HepG2 (cell line): ENCODE measurements around the gene SIRT7. TPM values are rescaled to one million over a fixed set of nuclear protein-coding genes. Genes with fewer than 3 reads are reported as not detected.

ENCODE experiments used
- DMAP1 ChIP-seq: IDR thresholded peaks from 2 replicates; pipeline ENCODE4 v1.6.1; 2016
- HMG20A ChIP-seq: IDR thresholded peaks from 2 replicates; pipeline ENCODE4 v1.6.1; 2016; ENCODE audit warnings: borderline replicate concordance
- SP140L ChIP-seq: sonication (generic); formaldehyde crosslinking; IDR thresholded peaks from 2 replicates; pipeline ENCODE4 v1.4.0; 2020; ENCODE audit warnings: missing genetic modification reagents, borderline replicate concordance
- ZNF235 ChIP-seq: sonication (generic); formaldehyde crosslinking; IDR thresholded peaks from 2 replicates; pipeline ENCODE4 v1.8.1; 2023; ENCODE audit warnings: mild to moderate bottlenecking, missing genetic modification reagents, borderline replicate concordance
- ZNF556 ChIP-seq: sonication (generic); formaldehyde crosslinking; IDR thresholded peaks from 2 replicates; pipeline ENCODE4 v1.4.0; 2020; ENCODE audit warnings: mild to moderate bottlenecking, missing genetic modification reagents, borderline replicate concordance
- ZNF776 ChIP-seq: sonication (generic); formaldehyde crosslinking; IDR thresholded peaks from 2 replicates; pipeline ENCODE4 v1.4.0; 2020; ENCODE audit warnings: mild to moderate bottlenecking, missing genetic modification reagents
- polyA plus RNA-seq, 8 experiments: library from polyadenylated mRNA; depleted of rRNA in 3 of 8; stranded (reverse) in 7 of 8; unstranded in 1 of 8; fragments of >200 nt; fragmentation: Illumina TruSeq in 4 of 8; extraction: Trizol in 4 of 8; gene quantifications; 2 replicates each; pipeline versions ENCODE4 v1.2.1 to v1.2.3, GENCODE V29; 2011 to 2016; ENCODE audit warnings: low read depth in 4 of 8, missing spikeins in 1 of 8, mixed read lengths in 1 of 8; ENCODE audit not compliant: insufficient read depth in 1 of 8
- total RNA-seq, 5 experiments: library from RNA; depleted of rRNA; stranded (reverse); fragments of >200 nt; fragmentation: Illumina TruSeq; extraction: Trizol; gene quantifications; 2 replicates each; pipeline ENCODE4 v1.2.3, GENCODE V29; 2016; ENCODE audit warnings: low read depth in 1 of 5
- TF ChIP-seq, protein P1 (sequence below): sonication (generic); formaldehyde crosslinking; IDR thresholded peaks from 2 replicates; pipeline ENCODE4 v1.8.0; 2022; ENCODE audit warnings: mild to moderate bottlenecking, missing genetic modification reagents; ENCODE audit not compliant: insufficient replicate concordance
- TF ChIP-seq, protein P2 (sequence below): sonication (generic); formaldehyde crosslinking; conservative IDR thresholded peaks from 2 replicates; pipeline ENCODE4 v1.4.0; 2020; ENCODE audit warnings: missing genetic modification reagents
- TF ChIP-seq, protein P3 (sequence below): sonication (generic); formaldehyde crosslinking; IDR thresholded peaks from 2 replicates; pipeline ENCODE4 v1.4.0; 2020; ENCODE audit warnings: missing genetic modification reagents
- TF ChIP-seq, protein P4 (sequence below): sonication (generic); formaldehyde crosslinking; IDR thresholded peaks from 2 replicates; pipeline ENCODE4 v1.8.0; 2022; ENCODE audit warnings: mild to moderate bottlenecking, missing genetic modification reagents

The SIRT7 gene
- total and polyA plus RNA-seq, 2 of the 13 experiments (the other 11 are each of a cell fraction or from before 2014, with no cell fraction given) = 8.3 to 24.8 TPM

DNA sequence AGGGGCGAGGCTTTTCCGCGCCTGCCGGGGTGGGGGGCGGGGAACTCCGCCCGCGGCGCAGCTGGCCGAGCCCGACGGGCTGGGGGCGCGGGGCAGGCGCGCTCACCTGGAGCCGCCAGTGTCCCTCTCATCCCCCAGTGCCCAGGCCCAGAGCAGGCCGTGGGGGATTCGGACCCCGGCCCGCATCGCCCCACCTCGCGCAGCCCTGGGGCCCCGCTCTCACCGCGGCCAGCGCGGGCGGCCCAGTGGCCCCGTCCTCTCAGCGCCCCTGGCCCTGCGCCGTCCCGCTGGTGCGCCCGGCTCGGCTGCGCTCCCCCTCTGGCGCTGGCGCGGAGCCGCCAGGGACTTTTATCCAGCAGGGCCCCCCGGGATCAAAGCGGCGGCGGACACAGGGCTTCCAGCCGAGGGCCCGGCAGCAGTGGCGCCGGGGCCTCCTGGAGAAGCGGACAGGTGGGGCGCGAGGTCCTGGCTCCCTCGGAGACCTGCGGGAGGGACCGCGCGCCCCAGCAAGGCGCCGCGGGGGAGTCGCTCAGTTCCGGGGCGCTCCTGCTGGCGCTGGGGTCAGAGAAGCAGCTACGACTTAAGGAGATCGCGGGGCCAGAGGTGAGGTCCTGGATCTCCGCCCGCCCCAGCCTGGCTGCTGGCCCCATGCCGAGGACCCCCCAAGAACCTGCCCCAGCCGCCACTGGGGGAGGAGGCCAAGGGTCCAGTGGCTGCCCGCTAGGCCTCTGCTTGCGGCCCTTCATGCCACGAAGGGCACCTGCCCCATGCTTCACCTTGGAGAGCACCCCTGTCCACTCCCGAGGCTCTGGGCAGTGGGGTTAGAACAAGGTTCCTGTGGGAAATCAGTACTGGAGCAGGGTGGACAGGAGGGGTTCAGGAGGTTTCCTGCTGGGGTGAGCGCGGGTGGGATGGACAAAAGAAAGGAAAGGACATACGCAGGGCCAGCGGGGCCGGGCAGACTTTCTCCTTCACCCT, 43.8 kb upstream of the SIRT7 start (continued):
- TF ChIP-seq, protein P1, sequence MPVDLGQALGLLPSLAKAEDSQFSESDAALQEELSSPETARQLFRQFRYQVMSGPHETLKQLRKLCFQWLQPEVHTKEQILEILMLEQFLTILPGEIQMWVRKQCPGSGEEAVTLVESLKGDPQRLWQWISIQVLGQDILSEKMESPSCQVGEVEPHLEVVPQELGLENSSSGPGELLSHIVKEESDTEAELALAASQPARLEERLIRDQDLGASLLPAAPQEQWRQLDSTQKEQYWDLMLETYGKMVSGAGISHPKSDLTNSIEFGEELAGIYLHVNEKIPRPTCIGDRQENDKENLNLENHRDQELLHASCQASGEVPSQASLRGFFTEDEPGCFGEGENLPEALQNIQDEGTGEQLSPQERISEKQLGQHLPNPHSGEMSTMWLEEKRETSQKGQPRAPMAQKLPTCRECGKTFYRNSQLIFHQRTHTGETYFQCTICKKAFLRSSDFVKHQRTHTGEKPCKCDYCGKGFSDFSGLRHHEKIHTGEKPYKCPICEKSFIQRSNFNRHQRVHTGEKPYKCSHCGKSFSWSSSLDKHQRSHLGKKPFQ (CRISPR knock-in tag) = no peak
- TF ChIP-seq SP140L (CRISPR knock-in tag) (no peak), ZNF776 (CRISPR knock-in tag) (no peak; the same call in 1 of the 2 replicates), DMAP1 (CRISPR knock-in tag) (no peak; the same call in 1 of the 2 replicates), HMG20A (CRISPR knock-in tag) (no peak), ZNF235 (CRISPR knock-in tag) (0 out of 2 replicates have a peak, but pooled peaks have one; percentile 26), ZNF556 (CRISPR knock-in tag) (no peak)
- TF ChIP-seq, protein P2, sequence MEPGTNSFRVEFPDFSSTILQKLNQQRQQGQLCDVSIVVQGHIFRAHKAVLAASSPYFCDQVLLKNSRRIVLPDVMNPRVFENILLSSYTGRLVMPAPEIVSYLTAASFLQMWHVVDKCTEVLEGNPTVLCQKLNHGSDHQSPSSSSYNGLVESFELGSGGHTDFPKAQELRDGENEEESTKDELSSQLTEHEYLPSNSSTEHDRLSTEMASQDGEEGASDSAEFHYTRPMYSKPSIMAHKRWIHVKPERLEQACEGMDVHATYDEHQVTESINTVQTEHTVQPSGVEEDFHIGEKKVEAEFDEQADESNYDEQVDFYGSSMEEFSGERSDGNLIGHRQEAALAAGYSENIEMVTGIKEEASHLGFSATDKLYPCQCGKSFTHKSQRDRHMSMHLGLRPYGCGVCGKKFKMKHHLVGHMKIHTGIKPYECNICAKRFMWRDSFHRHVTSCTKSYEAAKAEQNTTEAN = 0 out of 2 replicates have a peak, but pooled peaks have one; percentile 7
- TF ChIP-seq, protein P3, sequence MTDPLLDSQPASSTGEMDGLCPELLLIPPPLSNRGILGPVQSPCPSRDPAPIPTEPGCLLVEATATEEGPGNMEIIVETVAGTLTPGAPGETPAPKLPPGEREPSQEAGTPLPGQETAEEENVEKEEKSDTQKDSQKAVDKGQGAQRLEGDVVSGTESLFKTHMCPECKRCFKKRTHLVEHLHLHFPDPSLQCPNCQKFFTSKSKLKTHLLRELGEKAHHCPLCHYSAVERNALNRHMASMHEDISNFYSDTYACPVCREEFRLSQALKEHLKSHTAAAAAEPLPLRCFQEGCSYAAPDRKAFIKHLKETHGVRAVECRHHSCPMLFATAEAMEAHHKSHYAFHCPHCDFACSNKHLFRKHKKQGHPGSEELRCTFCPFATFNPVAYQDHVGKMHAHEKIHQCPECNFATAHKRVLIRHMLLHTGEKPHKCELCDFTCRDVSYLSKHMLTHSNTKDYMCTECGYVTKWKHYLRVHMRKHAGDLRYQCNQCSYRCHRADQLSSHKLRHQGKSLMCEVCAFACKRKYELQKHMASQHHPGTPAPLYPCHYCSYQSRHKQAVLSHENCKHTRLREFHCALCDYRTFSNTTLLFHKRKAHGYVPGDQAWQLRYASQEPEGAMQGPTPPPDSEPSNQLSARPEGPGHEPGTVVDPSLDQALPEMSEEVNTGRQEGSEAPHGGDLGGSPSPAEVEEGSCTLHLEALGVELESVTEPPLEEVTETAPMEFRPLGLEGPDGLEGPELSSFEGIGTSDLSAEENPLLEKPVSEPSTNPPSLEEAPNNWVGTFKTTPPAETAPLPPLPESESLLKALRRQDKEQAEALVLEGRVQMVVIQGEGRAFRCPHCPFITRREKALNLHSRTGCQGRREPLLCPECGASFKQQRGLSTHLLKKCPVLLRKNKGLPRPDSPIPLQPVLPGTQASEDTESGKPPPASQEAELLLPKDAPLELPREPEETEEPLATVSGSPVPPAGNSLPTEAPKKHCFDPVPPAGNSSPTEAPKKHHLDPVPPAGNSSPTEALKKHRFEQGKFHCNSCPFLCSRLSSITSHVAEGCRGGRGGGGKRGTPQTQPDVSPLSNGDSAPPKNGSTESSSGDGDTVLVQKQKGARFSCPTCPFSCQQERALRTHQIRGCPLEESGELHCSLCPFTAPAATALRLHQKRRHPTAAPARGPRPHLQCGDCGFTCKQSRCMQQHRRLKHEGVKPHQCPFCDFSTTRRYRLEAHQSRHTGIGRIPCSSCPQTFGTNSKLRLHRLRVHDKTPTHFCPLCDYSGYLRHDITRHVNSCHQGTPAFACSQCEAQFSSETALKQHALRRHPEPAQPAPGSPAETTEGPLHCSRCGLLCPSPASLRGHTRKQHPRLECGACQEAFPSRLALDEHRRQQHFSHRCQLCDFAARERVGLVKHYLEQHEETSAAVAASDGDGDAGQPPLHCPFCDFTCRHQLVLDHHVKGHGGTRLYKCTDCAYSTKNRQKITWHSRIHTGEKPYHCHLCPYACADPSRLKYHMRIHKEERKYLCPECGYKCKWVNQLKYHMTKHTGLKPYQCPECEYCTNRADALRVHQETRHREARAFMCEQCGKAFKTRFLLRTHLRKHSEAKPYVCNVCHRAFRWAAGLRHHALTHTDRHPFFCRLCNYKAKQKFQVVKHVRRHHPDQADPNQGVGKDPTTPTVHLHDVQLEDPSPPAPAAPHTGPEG (CRISPR knock-in tag) = peak; percentile 87
- TF ChIP-seq, protein P4, sequence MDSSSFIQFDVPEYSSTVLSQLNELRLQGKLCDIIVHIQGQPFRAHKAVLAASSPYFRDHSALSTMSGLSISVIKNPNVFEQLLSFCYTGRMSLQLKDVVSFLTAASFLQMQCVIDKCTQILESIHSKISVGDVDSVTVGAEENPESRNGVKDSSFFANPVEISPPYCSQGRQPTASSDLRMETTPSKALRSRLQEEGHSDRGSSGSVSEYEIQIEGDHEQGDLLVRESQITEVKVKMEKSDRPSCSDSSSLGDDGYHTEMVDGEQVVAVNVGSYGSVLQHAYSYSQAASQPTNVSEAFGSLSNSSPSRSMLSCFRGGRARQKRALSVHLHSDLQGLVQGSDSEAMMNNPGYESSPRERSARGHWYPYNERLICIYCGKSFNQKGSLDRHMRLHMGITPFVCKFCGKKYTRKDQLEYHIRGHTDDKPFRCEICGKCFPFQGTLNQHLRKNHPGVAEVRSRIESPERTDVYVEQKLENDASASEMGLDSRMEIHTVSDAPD (CRISPR knock-in tag) = no peak
